ENCODE data around the gene TOP1. TPM values are rescaled to one million over a fixed set of nuclear protein-coding genes. Genes with fewer than 3 reads are reported as not detected.

Gene TOP1
- total RNA-seq, 1 experiment from 2014 or later = 129 TPM

GRCh38 chr20:41076776-41077175 is 48.2 kb downstream of the TOP1 start:
- Mint-ChIP-seq H3K27ac (ENCODE audit: unreplicated experiment) (no peak overlapping the region), H3K27me3 (ENCODE audit: unreplicated experiment) (no peaks in the 10 kb centered on the region), H3K9me3 (ENCODE audit: low read depth, unreplicated experiment) (no peaks in the 10 kb centered on the region), H3K4me3 (ENCODE audit: low read depth, unreplicated experiment) (no peak overlapping the region), H3K36me3 (ENCODE audit: insufficient read depth, unreplicated experiment) (peaks cover 39% of the 10 kb centered on the region), H3K4me1 (ENCODE audit: low read depth, unreplicated experiment) (peaks cover 58% of the 10 kb centered on the region)
- DNase-seq = no peak
- CTCF ChIA-PET = interaction anchor here (0.6 to 2.2 kb wide), 3 partner anchors 12 to 142 kb away, joined by 3 to 60 read pairs (median 3); no protein-coding TSS in a partner anchor
- intact Hi-C loops (cut with micrococcal nuclease; ENCODE audit: unreplicated experiment) = no loop called here
- BruUV-seq (replicated peaks) = no TSS peak
- TF ChIP-seq CTCF (IDR thresholded peaks at IDR 0.05; ENCODE audit: unreplicated experiment) = no peak

- CTCF ChIA-PET = interaction anchor here (0.6 to 2.2 kb wide), 8 partner anchors 14 to 115 kb away, joined by 3 to 60 read pairs (median 4); no protein-coding TSS in a partner anchor
- no TSS peak for BruUV-seq (replicated peaks)
- no peaks in the 10 kb centered on the region for H3K27me3 Mint-ChIP-seq (ENCODE audit: unreplicated experiment)
- H3K4me1 Mint-ChIP-seq (ENCODE audit: low read depth, unreplicated experiment) = peaks cover 43% of the 10 kb centered on the region
- intact Hi-C loops (cut with micrococcal nuclease; ENCODE audit: unreplicated experiment) = loop anchor here (1.0 to 2.0 kb wide), 6 partner anchors 17 to 110 kb away; no protein-coding TSS in a partner anchor
- no peaks in the 10 kb centered on the region for H3K9me3 Mint-ChIP-seq (ENCODE audit: low read depth, unreplicated experiment)
- peak; percentile 61 for DNase-seq
- peaks cover 50% of the 10 kb centered on the region for H3K36me3 Mint-ChIP-seq (ENCODE audit: insufficient read depth, unreplicated experiment)
- peak; percentile 58 for TF ChIP-seq CTCF (IDR thresholded peaks at IDR 0.05; ENCODE audit: unreplicated experiment)
- H3K4me3 Mint-ChIP-seq (ENCODE audit: low read depth, unreplicated experiment) = no peak overlapping the region
- H3K27ac Mint-ChIP-seq (ENCODE audit: unreplicated experiment) = peak overlapping the region; percentile 57
These were observed 49.7 kb downstream of the TOP1 start for GRCh38 chr20:41078329-41078728.

- CTCF ChIA-PET = interaction anchor here (0.6 to 2.2 kb wide), 10 partner anchors 13 to 116 kb away, joined by 3 to 60 read pairs (median 4); no protein-coding TSS in a partner anchor
- H3K4me3 Mint-ChIP-seq (ENCODE audit: low read depth, unreplicated experiment) = no peak overlapping the region
- DNase-seq = no peak
- no peaks in the 10 kb centered on the region for H3K27me3 Mint-ChIP-seq (ENCODE audit: unreplicated experiment)
- H3K9me3 Mint-ChIP-seq (ENCODE audit: low read depth, unreplicated experiment) = no peaks in the 10 kb centered on the region
- peaks cover 38% of the 10 kb centered on the region for H3K4me1 Mint-ChIP-seq (ENCODE audit: low read depth, unreplicated experiment)
- H3K27ac Mint-ChIP-seq (ENCODE audit: unreplicated experiment) = no peak overlapping the region
- peaks cover 54% of the 10 kb centered on the region for H3K36me3 Mint-ChIP-seq (ENCODE audit: insufficient read depth, unreplicated experiment)
- intact Hi-C loops (cut with micrococcal nuclease; ENCODE audit: unreplicated experiment) = loop anchor here (2.0 kb wide), 3 partner anchors 28 to 76 kb away; no protein-coding TSS in a partner anchor
- TF ChIP-seq CTCF (IDR thresholded peaks at IDR 0.05; ENCODE audit: unreplicated experiment) = no peak
- no TSS peak for BruUV-seq (replicated peaks)
These were observed 50.4 kb downstream of the TOP1 start for GRCh38 chr20:41079066-41079465.

- Mint-ChIP-seq H3K27me3 (ENCODE audit: unreplicated experiment) (no peaks in the 10 kb centered on the region), H3K4me3 (ENCODE audit: low read depth, unreplicated experiment) (no peak overlapping the region), H3K27ac (ENCODE audit: unreplicated experiment) (no peak overlapping the region), H3K4me1 (ENCODE audit: low read depth, unreplicated experiment) (peaks cover 26% of the 10 kb centered on the region), H3K9me3 (ENCODE audit: low read depth, unreplicated experiment) (no peaks in the 10 kb centered on the region), H3K36me3 (ENCODE audit: insufficient read depth, unreplicated experiment) (peaks cover 72% of the 10 kb centered on the region)
- no TSS peak for BruUV-seq (replicated peaks)
- DNase-seq = no peak
- intact Hi-C loops (cut with micrococcal nuclease; ENCODE audit: unreplicated experiment) = no loop called here
- CTCF ChIA-PET = interaction anchor here (0.6 to 2.1 kb wide), 2 partner anchors 90 to 1542 kb away, joined by 3 to 12 read pairs; no protein-coding TSS in a partner anchor
- TF ChIP-seq CTCF (IDR thresholded peaks at IDR 0.05; ENCODE audit: unreplicated experiment) = no peak
These were observed 52.2 kb downstream of the TOP1 start for GRCh38 chr20:41080866-41081265.

Data from Calu3 (cell line).